GOT3 (cell line): ENCODE results near the gene ZDHHC9.
"Not testable (repeated sequence)": the region's sequence is repeated elsewhere in the genome, so short reads cannot be mapped to it uniquely, and the experiment has no call there.

Source experiments
- DNase-seq: peaks from one replicate; lab custom pipeline; 2025; ENCODE audit warnings: mixed read lengths; lab: John Stamatoyannopoulos, UW

The ZDHHC9 gene

DNA sequence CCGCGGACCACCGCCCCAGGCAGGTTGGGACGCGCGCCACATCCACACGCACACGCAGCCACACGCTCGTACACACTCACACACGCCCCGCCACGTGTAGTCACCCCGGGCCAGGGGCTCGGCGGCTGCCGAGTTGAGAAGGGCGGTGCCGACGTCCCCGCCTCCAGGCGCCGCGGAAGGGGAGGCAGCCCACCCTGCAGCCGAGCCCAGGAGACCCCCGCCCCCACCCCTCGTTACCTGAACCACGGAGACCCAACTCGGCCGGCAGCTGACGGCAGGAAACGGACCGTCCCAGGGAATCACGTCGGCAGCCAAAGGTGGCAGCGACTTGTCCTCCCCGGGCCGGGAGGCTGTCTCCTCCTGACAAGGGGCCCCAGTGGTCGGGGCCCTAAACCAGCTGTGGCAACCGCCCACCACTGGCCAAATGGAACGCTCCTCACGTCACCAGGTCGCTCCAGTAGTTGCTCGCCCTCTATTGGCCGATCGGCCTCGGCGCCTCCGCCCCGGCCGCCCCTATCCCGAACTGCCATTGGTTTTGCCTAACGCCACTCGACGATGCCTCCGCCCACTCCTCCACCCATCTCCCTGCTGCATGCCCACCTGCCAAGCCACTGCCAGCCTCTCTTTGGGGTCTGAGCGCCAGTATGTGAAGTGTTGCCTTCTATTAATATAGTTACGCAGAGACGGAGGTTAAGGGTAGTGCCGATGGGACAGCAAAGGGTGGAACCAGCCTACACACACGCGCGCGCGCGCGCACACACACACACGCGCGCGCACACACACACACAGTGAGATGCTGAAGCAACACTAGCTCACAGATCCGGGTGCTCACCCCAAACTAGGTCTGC, at the start of gene ZDHHC9:
ZDHHC9 (minus strand) TSS at position 428 of the 848 bp plus-strand sequence. CDS start 1,941 bp downstream, outside the sequence.
- DNase-seq = peak; percentile 35

DNA sequence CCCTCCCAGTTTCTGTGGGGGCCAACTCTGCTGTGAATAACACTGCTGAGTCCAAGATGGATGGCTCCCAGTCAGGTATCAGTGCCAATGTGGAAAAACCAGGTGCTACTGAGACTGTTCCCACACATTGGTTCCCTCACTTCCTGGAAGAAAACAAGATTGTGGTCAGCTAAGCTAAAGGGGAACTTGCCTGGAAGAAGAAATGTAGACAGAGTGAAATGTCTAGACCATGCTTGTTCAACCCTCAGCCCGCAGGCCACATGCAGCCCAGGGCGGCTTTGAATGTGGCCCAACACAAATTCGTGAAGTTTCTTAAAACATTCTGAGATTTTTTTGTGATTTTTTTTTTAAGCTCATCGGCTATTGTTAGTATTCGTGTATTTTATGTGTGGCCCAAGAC, 33.7 kb upstream of the ZDHHC9 start:
- no peak for DNase-seq

DNA sequence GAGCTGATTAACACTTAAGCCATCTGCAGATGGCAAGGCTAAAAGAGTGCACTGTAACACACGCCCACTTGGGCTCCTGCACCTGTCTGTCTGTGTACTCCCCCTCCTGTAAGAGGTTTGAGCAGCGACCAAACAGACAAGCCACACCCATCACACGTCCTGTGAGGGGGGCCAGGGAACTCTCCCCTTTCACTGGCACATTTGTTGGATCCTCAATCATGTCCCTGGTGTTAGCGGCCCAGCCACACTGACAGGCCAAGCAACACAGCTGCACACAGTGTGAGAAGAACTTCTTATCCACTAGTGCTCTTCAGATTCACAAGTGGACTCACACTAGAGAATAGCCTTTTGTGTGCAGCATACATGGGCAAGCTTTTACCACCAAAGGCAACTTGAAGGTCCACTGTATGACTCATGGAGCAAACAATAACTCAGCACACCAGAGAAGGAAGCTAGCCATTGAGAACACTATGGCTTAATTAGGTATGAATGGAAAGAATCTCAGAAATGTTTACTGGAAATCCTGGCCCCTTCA, 33.2 kb upstream of the ZDHHC9 start:
- no peak for DNase-seq

DNA sequence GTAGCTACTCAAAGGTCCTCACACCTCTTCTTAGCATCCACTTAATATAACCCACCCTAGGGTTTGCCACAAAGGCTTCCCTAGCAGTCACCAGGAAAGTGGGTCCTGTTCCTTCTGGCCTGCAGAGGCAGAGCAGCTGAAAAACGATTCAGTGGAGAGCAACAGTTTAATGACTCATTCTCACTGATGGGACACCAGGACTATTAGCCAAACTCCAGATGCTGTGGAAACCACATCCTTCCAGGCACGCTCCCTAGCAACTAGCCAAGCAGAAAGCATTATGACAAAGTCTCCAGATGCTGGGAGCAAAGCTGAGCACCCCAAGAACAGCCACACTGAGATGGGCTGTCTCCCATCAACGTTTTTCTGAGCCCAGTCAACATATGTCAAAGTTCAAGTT, 32.0 kb upstream of the ZDHHC9 start:
- peak; percentile 1 for DNase-seq

DNA sequence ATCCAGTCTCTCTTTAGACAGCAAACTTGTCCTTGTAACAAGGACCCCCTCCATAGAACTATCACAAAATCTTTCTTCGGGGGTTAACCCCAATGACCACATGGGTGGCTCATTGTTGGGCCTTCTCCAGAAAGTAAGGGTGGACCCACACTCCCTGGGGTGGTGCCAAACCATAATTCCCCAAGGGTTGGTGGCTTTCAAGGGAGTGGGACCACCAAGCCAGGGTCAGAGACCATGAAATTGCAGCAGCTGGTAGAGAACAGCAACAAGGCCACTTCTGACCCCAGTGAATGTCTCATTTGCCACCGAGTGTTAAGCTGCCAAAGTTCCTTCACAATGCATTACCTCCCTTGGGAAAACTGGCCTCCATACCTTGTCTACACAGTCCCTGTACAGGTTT, 28.8 kb upstream of the ZDHHC9 start:
- no peak for DNase-seq

DNA sequence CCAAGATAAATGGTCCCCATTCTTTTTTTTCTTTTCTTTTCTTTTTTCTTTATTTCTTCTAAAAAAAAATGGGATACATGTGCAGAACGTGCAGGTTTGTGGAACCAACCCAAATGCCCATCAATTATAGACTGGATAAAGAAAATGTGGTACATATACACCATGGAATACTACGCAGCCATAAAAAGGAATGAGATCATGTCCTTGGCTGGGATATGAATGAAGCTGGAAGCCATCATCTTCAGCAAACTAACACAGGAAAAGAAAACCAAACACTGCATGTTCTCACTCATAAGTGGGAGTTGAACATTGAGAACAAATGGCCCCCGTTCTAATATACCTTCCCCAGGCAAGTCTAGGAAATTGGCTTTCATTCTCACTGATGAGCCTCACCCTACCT, 22.6 kb upstream of the ZDHHC9 start:
- not testable (repeated sequence) for DNase-seq

DNA sequence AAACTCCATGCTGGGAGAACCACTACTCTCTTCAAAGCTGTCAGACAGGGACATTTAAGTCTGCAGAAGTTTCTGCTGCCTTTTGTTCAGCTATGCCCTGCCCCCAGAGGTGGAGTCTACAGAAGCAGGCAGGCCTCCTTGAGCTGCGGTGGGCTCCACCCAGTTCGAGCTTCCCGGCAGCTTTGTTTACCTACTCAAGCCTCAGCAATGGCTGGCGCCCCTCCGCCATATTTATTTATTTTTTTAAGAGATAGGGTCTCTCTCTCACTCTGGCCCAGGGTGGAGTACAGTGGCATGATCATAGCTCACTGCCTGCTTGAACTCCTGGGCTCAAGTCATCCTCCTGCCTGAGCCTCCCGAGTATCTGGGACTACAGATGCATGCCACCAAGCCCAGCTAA, 15.4 kb upstream of the ZDHHC9 start:
- not testable (repeated sequence) for DNase-seq

DNA sequence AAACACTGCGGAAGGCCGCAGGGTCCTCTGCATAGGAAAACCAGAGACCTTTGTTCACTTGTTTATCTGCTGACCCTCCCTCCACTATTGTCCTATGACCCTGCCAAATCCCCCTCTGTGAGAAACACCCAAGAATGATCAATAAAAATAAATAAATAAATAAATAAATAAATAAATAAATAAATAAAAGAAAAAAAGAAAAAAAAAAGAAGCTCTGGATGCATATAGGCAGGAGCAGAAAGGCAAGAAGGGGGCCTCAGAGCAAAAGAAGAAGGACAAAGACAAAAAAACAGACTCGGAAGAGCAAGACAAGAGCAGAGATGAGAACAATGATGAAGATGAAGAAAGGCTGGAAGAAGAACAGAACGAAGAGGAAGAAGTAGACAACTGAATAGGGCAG, 8.1 kb upstream of the ZDHHC9 start:
- not testable (repeated sequence) for DNase-seq

DNA sequence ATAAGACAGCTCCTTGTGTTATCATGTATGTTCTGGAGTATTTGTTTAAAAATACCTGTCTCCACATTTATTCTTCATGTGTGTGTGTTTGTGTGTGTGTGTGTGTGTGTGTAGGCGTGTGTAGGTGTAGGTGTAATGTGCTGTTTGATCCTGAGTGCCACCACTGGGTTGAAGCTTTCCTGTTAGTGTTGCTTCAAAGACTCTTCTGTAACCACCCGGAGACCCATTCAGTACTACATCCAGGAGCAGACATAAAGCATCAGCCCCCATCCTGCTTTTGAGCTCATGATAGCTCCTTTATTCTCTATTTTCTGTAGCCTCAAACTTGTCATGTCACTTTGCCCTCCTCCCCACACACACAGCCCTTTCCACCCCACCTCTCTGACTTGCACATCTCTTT, 3.0 kb upstream of the ZDHHC9 start:
- no peak for DNase-seq

DNA sequence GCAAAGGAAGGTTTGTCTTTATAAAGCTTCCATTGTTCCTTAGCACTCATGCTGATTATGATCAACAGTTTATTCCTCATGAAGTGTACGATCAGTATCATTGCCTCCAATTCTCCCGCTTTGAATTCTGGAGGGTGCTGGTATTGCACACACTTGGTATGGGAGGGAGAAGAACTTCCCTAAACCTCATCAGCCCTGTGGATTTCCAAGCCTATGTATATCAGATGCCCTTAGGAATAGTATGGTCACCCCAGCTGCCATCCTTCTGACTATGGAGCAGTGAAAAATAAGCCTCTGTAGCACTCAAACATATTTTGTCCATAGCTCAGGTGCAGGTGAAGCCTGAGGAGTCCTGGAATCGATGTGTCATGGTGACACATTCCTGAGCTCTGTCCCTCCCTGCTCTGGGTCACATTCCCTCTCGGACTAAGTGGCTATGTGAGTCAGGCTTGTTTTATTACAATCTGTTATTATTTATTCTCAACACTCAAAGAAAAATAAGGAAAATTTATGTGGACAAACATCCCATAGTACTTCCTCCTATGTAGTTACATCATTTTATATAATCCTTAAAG, 2.0 kb upstream of the ZDHHC9 start:
- DNase-seq = no peak

DNA sequence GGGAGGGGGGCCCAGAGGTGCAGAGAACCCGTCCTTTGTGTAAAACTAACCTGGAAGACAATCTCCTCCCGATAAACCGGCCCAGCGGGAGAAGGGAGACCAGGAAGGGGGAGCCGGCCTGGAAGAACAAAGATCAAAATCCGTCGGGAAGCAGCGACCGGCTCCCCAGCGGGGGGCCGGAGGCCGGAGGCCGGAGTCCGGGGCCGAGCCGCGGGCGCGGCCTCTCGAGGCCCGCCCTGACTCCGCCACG, 552 bp downstream of the ZDHHC9 start:
- DNase-seq = no peak

DNA sequence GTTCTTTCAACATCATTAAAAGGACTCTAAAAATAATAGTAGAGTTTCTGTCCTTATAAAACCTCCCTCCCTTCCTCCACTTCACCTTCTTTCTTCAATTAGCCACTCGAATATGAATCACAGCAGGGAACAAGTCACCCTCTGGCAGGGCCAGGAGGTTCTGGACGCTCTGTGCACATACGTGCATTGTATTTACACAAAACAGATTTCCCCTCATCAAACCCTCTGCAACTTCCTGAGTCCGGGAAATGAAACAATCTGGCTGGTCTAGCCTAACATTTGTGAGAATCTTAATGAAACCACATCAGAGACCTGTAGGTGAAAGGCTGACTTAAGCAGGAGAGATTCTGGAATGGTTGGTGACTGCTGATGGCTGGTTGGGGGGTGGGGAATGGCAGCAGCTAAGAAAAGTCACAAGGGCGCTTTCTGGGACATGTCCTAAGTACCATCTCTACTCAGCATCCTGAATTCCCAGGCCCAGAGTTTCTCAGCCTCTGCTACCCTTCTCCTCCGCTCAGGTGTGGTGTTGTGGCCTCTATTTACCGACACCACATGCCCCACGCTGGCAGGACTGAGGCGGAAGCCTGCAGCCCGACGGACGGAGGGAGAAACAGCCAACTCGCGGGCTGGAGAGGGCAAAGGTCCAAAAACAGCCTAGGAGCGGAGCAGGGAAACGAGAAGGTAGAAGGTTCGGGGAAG, 1.0 kb downstream of the ZDHHC9 start:
- DNase-seq = no peak

DNA sequence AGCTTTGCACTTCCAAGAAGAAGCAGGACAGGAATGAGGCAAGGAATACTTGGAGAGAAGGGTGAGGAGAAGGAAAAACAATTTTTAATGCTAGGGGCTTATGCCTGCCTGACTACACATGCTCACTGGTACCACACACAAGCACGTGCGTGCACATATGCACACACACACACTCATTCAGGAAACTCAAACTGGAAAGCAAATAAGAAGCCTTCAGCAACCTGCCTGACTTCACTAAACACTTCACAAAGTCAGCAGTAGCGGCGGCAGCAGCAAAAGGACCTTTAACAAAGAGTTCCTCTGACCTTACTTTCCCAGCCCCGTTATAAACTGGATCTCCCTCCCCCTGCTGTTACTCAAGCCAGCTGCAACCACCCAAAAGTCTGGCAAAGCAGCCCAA, 3.3 kb downstream of the ZDHHC9 start:
- no peak for DNase-seq

DNA sequence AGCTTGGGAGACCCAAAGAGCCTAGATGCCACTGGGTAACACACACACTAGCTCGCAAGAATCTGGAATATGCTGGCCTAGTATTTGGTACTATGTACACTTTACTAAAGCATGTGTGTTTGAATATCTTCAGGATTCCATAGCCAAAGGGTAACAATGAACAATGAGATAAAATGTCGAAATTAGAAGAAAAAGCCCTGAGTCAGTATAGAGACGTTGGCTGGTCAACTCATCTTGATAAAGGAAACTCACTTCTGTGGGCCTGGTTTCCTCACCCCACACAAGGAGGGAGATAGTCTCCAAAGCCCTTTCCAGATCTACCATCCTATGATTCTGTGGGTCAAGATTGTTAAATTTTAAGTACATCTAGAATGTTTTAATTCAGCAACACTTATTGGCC, 6.9 kb downstream of the ZDHHC9 start:
- no peak for DNase-seq

DNA sequence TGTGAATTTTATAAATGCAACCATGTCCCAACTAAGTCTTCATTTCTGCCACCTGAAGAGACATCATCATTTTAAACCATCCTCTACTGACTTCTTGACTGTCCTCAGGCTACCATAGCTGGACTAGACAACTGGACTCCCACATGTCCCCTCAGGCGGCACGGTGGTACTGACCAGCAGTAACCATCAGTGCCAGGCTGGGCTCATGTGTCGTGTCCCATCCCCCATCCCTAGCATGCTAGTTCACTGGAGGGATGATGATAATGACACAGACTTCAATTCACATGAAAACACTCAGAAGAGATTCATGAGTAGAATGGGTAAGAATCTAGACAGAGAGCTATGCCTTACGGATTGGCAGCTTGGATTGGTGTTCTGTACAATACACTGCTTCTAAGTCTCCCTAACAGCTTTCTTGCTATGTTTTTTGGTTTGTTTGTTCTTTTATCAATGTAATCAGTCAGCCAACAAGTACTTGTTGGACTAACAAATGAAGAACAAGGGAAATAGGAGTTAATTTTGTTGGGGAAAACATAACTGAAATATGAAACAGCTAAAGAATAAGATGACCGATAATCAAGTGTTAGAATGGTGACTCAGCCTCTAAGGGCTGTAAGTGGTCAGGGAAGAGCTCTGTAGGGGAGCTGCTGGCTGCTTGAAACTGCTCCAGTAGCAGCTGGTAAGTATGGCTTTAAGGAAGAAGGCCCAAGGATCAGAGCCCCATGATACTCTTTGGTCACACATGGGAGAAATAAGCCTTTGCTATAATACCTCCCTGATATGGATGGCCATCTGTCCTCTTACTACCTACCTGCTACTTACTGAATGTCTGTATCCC, 10.3 kb downstream of the ZDHHC9 start:
- no peak for DNase-seq

DNA sequence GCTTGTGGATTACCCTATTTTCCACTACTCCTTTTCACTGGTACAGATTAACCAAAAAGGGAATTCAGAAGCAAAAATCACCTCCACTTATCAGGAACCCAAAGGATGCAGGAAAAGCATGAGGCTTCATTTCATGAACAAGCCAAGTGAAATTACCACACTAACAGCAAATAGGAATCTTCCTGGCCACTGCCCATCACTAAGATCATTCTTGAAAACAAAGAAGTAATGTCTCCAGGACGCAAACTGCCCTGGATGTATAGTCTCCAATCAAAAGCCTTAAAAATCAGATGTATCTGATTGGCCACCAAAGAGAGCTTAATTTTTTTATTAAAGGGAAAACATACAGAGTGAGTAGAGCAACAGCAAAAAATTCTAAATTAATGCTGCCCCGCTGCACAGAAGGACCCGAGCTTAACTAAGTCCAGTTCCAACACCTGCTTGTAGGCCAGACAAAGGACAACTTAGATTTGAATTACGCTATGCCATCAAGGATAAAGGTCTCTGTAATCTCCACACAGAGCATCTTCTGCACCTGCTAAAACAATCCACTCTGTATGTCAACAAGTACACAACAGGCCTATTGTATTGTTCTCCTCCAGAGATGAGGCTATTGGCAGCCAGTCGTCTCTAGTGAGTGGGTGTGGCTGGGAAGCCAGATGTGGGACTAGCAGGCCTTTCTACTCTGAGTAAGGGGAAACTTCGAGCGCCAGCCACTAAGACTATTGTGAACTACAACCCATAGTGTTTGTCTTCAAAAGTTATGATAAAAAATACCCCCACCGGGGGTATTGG, 12.4 kb downstream of the ZDHHC9 start:
- DNase-seq = no peak

DNA sequence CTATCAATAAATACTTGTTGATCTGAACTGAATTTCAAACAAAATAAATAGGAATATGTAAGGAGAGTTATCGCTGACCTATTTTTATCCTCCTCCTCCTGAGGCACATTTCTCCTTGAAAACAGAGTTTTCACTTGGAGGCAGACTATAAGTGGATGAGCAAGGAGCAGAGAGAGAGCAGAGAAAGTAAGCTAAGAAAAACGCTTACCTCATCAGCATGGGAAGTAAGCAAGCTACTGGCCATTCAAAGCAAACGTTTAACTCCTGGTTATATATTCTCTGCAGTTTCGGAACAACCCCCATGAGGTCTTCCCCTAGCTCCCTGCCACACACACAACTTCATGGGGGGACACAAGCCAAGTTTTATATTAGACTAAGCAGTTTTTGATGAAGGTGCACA, 13.2 kb downstream of the ZDHHC9 start:
- no peak for DNase-seq

DNA sequence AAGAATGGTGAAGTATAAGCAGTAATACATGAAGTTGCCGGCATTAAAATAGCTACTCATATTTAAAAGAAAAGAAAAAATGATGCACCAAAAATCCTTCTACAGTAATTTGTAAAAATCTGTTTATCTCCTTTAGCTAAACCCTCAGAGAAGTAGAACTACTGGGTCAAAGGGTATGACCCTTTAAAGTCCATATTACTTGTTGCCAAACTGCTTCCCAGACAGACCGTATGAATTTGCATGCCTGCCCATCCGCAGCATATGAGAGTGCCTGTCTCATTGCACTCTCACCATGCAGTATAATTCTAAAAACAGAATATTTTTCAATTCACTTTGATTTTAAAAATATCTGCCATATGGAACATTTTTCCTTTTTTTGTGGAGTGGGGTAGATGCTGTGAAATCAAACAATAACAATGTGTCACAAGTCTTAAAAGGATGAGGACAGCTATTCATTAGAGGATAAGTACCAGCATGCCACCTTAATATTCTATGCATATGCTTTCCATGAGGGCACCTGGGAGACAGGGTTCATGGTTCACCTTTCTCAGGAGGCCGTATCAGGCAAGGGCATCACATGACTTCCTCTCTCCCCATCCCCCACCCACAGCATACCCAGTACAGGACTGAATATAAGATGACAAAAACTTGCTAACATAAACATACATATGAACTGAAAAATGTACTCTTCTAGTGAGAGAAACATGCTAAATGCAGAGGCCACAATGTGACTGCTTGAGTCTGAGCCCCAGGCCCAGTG, 17.8 kb downstream of the ZDHHC9 start:
- no peak for DNase-seq

DNA sequence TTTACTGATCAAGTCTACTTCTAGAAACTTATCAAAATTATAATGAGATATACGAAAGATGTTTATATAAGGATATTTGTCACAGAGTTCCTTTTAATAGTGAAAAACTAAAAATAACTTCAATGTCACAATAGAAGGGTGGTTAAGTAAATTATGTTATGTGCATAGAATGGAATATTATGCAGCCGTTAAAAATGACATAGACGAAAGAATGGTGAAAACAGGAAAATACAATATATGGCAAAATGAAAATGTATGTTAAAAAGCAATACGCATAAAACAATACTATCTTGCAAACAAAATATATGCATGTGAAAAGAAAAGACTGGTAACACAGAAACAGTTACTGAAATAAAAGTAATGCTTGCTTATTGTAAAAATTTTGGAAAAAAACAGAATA, 19.1 kb downstream of the ZDHHC9 start:
- DNase-seq = no peak

DNA sequence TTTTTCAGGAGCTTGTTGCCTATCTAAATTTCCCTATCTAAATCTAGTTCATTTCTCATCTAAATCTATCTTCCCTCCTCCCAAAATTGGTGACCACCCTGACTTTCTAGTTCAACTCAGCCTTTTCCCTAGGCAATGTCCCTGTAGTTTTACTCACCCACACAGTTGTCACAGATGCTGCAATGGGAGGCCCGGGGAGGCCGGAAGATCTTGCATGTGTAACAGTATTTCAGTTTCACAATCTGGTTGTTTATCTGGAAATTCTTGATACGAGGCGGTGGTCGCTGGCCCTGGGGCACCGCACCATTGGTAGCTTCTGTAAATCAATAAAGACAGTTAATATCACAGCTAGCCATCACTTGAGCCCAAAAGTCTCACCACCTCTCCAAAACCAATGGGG, 20.2 kb downstream of the ZDHHC9 start:
- DNase-seq = no peak

DNA sequence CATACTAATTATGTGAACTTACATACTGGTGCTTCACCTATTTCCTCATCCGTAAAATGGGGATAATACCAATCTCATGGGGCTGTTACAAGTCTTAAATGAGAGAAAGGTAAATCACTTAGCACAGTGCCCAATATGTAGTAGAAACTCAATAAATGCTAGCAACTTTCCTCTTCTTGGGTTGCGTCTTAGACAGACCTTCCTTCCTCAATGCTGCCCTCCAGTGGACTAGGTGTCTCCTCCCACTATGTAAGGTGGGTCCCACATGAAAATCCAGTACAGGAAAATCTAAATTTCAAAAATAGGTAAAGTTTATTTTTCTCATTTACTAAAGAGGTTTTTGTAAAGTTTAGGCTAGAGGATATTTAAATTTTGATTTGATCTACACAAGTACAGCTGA, 20.6 kb downstream of the ZDHHC9 start:
- no peak for DNase-seq
